Panc1 (cell line): ENCODE data around the gene USP14. TPM values are rescaled to one million over a fixed set of nuclear protein-coding genes. Genes with fewer than 3 reads are reported as not detected.

Source experiments
- ATAC-seq: fragments of 200-7000 bp; cut with Tn5 transposase; 2 replicates; pipeline ENCODE4 v1.9.1; 2020; ENCODE audit warnings: mild to moderate bottlenecking, moderate library complexity
- BruUV-seq: library from RNA; stranded (reverse); fragments of 400-500 nt; replicated peaks from 2 replicates; lab custom pipeline; 2021; lab: Mats Ljungman, UMichigan
- CTCF ChIA-PET: fragments of 300-600 bp; sonication (Branson Sonifier 250); formaldehyde crosslinking; loops from one replicate; lab custom pipeline; 2022; ENCODE audit warnings: antibody characterized with exemption; lab: Charles Lee
- POLR2A ChIA-PET: fragments of 300-600 bp; sonication (Branson Sonifier 250); formaldehyde crosslinking; loops from one replicate; lab custom pipeline; 2022; ENCODE audit warnings: antibody characterized with exemption; lab: Charles Lee
- DNase-seq: peaks from one replicate; pipeline ENCODE4 v3.0.0-alpha.2; 2010; ENCODE audit warnings: low read depth, low spot score
- H3K27ac ChIP-seq: 2 replicates; pipeline ENCODE4 v1.5.1; 2011; ENCODE audit warnings: mild to moderate bottlenecking, low read length, inconsistent platforms
- H3K27me3 ChIP-seq: fragments of 200-500 bp; sonication (Bioruptor generic); 2 replicates; pipeline ENCODE4 v1.6.0; 2014; ENCODE audit warnings: low read length, inconsistent platforms; ENCODE audit not compliant: control insufficient read depth, insufficient read depth
- H3K36me3 ChIP-seq: fragments of 200-500 bp; sonication (Bioruptor generic); 2 replicates; pipeline ENCODE4 v1.5.1; 2014; ENCODE audit warnings: inconsistent platforms, mild to moderate bottlenecking, low read length, moderate library complexity; ENCODE audit not compliant: control insufficient read depth, insufficient read depth
- H3K4me1 ChIP-seq: 2 replicates; pipeline ENCODE4 v1.5.1; 2011; ENCODE audit warnings: inconsistent platforms, mild to moderate bottlenecking, low read length, moderate library complexity; ENCODE audit not compliant: control insufficient read depth, insufficient read depth
- H3K4me3 ChIP-seq, 2 experiments: 2 replicates each; pipeline ENCODE4 v1.5.1; 2011 to 2012; ENCODE audit warnings: low read depth in 2 of 2, low read length in 2 of 2, mild to moderate bottlenecking in 2 of 2, inconsistent platforms in 1 of 2, moderate library complexity in 1 of 2
- H3K9me3 ChIP-seq: fragments of 200-500 bp; sonication (Bioruptor generic); 2 replicates; pipeline ENCODE4 v1.5.1; 2014; ENCODE audit warnings: low read depth, mild to moderate bottlenecking, inconsistent platforms, low read length, moderate library complexity; ENCODE audit not compliant: control insufficient read depth, insufficient read depth
- CTCF ChIP-seq: fragments of 450-650 bp; IDR thresholded peaks from 2 replicates; pipeline ENCODE4 v1.5.1; 2017; ENCODE audit warnings: mild to moderate bottlenecking
- POLR2AphosphoS5 ChIP-seq: IDR thresholded peaks from 2 replicates; pipeline ENCODE4 v1.6.1; 2012; ENCODE audit warnings: mild to moderate bottlenecking, low read depth, low read length, moderate library complexity
- REST ChIP-seq, 2 experiments: IDR thresholded peaks; 2 replicates each; pipeline ENCODE4 v1.6.1; 2011 to 2012; ENCODE audit warnings: low read depth in 2 of 2, control low read depth in 1 of 2, low read length in 1 of 2, mild to moderate bottlenecking in 1 of 2, moderate library complexity in 1 of 2; ENCODE audit not compliant: insufficient read depth in 1 of 2
- SIN3A ChIP-seq: IDR thresholded peaks from 2 replicates; pipeline ENCODE4 v1.6.1; 2012; ENCODE audit warnings: low read depth, mild to moderate bottlenecking, low read length, moderate library complexity, borderline replicate concordance; ENCODE audit not compliant: insufficient read depth
- TCF7L2 ChIP-seq: IDR thresholded peaks from 2 replicates; pipeline ENCODE4 v1.6.1; 2011; ENCODE audit warnings: mild to moderate bottlenecking, low read depth, low read length, inconsistent platforms
- in situ Hi-C: cut with HindIII; loops from 2 replicates; pipeline ENCODE4 v1.10.0; 2016; ENCODE audit warnings: low sequenced_read_pairs, low pct_unique_long_range_greater_than_20kb
- intact Hi-C: fragments of 100-400 bp; cut with micrococcal nuclease; formaldehyde crosslinking; loops from one replicate; pipeline ENCODE4 v1.10.0; 2022; ENCODE audit not compliant: unreplicated experiment
- total RNA-seq: library from RNA; stranded (reverse); gene quantifications from one replicate; pipeline ENCODE4 v1.2.1, GENCODE V29; 2021; ENCODE audit not compliant: unreplicated experiment

Gene USP14
- total RNA-seq, 1 experiment from 2014 or later: 75.0 TPM

GRCh38 chr18:240175-240574, 81.8 kb downstream of the USP14 start:
- TF ChIP-seq SIN3A (no peak), REST (IDR thresholded peaks at IDR 0.05; ENCODE audit: insufficient read depth in 1 of 2, low read depth in 2 of 2, low read length in 1 of 2) (no peak), TCF7L2 (no peak), CTCF (no peak), POLR2AphosphoS5 (no peak)
- intact Hi-C loops (no loop called here), in situ Hi-C loops (no loop called here)
- H3K4me1 ChIP-seq: no peaks in the 10 kb centered on the region
- no peak overlapping the region for H3K27ac ChIP-seq
- H3K4me3 ChIP-seq: no peak overlapping the region
- POLR2A ChIA-PET: no interaction called here
- H3K9me3 ChIP-seq: no peaks in the 10 kb centered on the region
- ATAC-seq (no peak), DNase-seq (no peak)
- H3K36me3 ChIP-seq: peaks cover 11% of the 10 kb centered on the region
- no TSS peak for BruUV-seq
- no peaks in the 10 kb centered on the region for H3K27me3 ChIP-seq
- CTCF ChIA-PET: no interaction called here

GRCh38 chr18:245282-245847, 87.0 kb downstream of the USP14 start:
- intact Hi-C loops: no loop called here
- CTCF ChIA-PET: no interaction called here
- TF ChIP-seq POLR2AphosphoS5: no peak
- no peak for TF ChIP-seq SIN3A
- TF ChIP-seq REST (IDR thresholded peaks at IDR 0.05; ENCODE audit: insufficient read depth in 1 of 2, low read depth in 2 of 2, low read length in 1 of 2): no peak
- TF ChIP-seq CTCF: no peak
- TF ChIP-seq TCF7L2: no peak
- DNase-seq (no peak), ATAC-seq (no peak)
- BruUV-seq: no TSS peak
- H3K4me3 ChIP-seq: no peak overlapping the region
- H3K4me1 ChIP-seq: no peaks in the 10 kb centered on the region
- no peaks in the 10 kb centered on the region for H3K27me3 ChIP-seq
- POLR2A ChIA-PET: no interaction called here
- H3K36me3 ChIP-seq: peaks cover 26% of the 10 kb centered on the region
- in situ Hi-C loops: no loop called here
- H3K9me3 ChIP-seq: no peaks in the 10 kb centered on the region
- no peak overlapping the region for H3K27ac ChIP-seq
